Left ventricle myocardium inferior (tissue), 1 donor: Measurements from ENCODE around the gene DENND1C. TPM values are rescaled to one million over a fixed set of nuclear protein-coding genes. Genes with fewer than 3 reads are reported as not detected.
"Not testable (repeated sequence)": the region's sequence is repeated elsewhere in the genome, so short reads cannot be mapped to it uniquely, and the experiment has no call there.

Source experiments
- DNase-seq: peaks from one replicate; pipeline ENCODE4 v3.0.0-alpha.2; 2020
- H3K27ac ChIP-seq: fragments of 200-600 bp; replicated peaks from 2 replicates; pipeline ENCODE4 v1.8.0; 2021
- H3K27me3 ChIP-seq: fragments of 200-600 bp; 2 replicates; pipeline ENCODE4 v1.8.0; 2021; ENCODE audit warnings: low read depth
- H3K36me3 ChIP-seq: fragments of 200-600 bp; 2 replicates; pipeline ENCODE4 v1.8.0; 2021
- H3K4me1 ChIP-seq: fragments of 200-600 bp; 2 replicates; pipeline ENCODE4 v1.8.0; 2021
- H3K4me3 ChIP-seq: fragments of 200-600 bp; 2 replicates; pipeline ENCODE4 v1.8.0; 2021; ENCODE audit warnings: mild to moderate bottlenecking, moderate library complexity
- H3K9me3 ChIP-seq: fragments of 200-600 bp; replicated peaks from 2 replicates; pipeline ENCODE4 v1.8.0; 2021
- CTCF ChIP-seq: fragments of 200-600 bp; IDR thresholded peaks from 2 replicates; pipeline ENCODE4 v1.8.0; 2021; ENCODE audit warnings: antibody characterized with exemption, mild to moderate bottlenecking, borderline replicate concordance
- intact Hi-C: fragments of 100-400 bp; cut with micrococcal nuclease; formaldehyde crosslinking; loops from one replicate; pipeline ENCODE4 v1.11.0; 2022
- total RNA-seq: library from RNA; stranded (reverse); fragmentation: NEBNext Ultra II Directional; extraction: Animal tissue kit (Norgen Biotek cat#: 25700); gene quantifications from one replicate; pipeline ENCODE4 v1.2.1, GENCODE V29; 2021
- donor health status: DM: no; HTN: yes; CAD: no; lungs with severe emphysema.

DENND1C gene
- total RNA-seq, 1 donor from 2014 or later, result 1.2 TPM

- Histone ChIP-seq H3K27ac (no peak overlapping the region), H3K4me3 (no peak overlapping the region), H3K36me3 (no peaks in the 10 kb centered on the region), H3K27me3 (no peaks in the 10 kb centered on the region), H3K4me1 (peaks cover 31% of the 10 kb centered on the region), H3K9me3 (no peaks in the 10 kb centered on the region)
- DNase-seq, result no peak
- intact Hi-C loops, result loop anchor here (10.0 kb wide), 1 partner anchor 121 kb away; no protein-coding TSS in a partner anchor
- no peak for TF ChIP-seq CTCF
Observed at GRCh38 chr19:6514089-6514488, 32.5 kb upstream of the DENND1C start.

- TF ChIP-seq CTCF, result no peak
- intact Hi-C loops, result loop anchor here (10.0 kb wide), 1 partner anchor 124 kb away; no protein-coding TSS in a partner anchor
- Histone ChIP-seq H3K9me3 (no peaks in the 10 kb centered on the region), H3K27me3 (peaks cover under 1% of the 10 kb centered on the region), H3K4me1 (peaks cover 11% of the 10 kb centered on the region), H3K36me3 (no peaks in the 10 kb centered on the region), H3K4me3 (no peak overlapping the region), H3K27ac (no peak overlapping the region)
- no peak for DNase-seq
Observed at GRCh38 chr19:6510618-6511017, 29.0 kb upstream of the DENND1C start.

- peaks cover 6% of the 10 kb centered on the region for H3K27me3 ChIP-seq
Observed at GRCh38 chr19:6509118-6509971, 27.8 kb upstream of the DENND1C start.

DNA sequence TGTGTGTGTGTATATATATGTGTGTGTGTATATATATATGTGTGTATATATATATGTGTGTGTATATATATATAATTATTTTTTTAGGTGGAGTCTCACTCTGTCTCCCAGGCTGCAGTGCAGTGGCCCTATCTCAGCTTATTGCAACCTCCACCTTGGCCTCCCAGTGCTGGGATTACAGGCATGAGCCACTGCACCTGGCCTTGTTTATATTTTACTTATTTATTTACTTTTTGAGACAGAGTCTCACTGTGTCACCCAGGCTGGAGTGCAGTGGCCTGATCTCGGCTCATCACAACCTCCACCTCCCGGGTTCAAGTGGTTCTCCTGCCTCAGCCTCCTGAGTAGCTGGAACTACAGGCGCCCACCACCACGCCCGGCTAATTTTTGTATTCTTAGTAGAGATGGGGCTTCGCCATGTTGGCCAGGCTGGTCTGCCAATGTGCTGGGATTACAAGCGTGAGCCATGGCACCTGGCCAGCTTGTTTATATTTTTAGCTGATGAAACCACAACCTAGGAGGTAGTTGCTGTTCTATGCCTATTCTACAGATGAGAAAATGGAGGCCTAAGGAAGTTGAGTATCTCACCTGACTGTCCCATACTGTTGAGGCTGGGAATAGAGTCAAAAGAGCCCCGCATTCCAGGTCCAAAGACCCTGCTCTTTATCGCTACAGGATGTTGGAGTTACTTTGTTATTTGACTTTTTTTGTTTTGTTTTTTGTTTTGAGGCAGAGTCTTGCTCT is 26.6 kb upstream of the DENND1C start:
- intact Hi-C loops, H3K4me3 ChIP-seq, H3K36me3 ChIP-seq, DNase-seq, H3K9me3 ChIP-seq, H3K27ac ChIP-seq: not testable (repeated sequence)
- Histone ChIP-seq H3K27me3 (peaks cover 18% of the 10 kb centered on the region), H3K4me1 (peaks cover 17% of the 10 kb centered on the region)

More at GRCh38 chr19:6509118-6509971, 27.8 kb upstream of the DENND1C start:
- H3K9me3 ChIP-seq, result no peaks in the 10 kb centered on the region
- no peak overlapping the region for H3K4me3 ChIP-seq
- intact Hi-C loops, result no loop called here
- no peaks in the 10 kb centered on the region for H3K36me3 ChIP-seq
- DNase-seq, result peak; percentile 32
- H3K27ac ChIP-seq, result peak overlapping the region; percentile 44
- TF ChIP-seq CTCF, result no peak
- peaks cover 11% of the 10 kb centered on the region for H3K4me1 ChIP-seq

GRCh38 chr19:6503407-6504201 is 22.0 kb upstream of the DENND1C start:
- no peaks in the 10 kb centered on the region for H3K36me3 ChIP-seq
- intact Hi-C loops, result no loop called here
- no peaks in the 10 kb centered on the region for H3K9me3 ChIP-seq
- peaks cover 24% of the 10 kb centered on the region for H3K4me1 ChIP-seq
- peak overlapping the region; percentile 63 for H3K27ac ChIP-seq
- peaks cover 64% of the 10 kb centered on the region for H3K27me3 ChIP-seq
- DNase-seq, result peak; percentile 31
- no peak for TF ChIP-seq CTCF
- no peak overlapping the region for H3K4me3 ChIP-seq
